Cardiac fibroblast (primary cell): ENCODE measurements around the gene TRABD2B.

Experiments
- DNase-seq, 2 donors: peaks; one replicate each; pipeline versions ENCODE4 v3.0.0 to v3.0.0-alpha.2; 2010; ENCODE audit warnings: low read depth in 2 of 2
- H3K4me3 ChIP-seq, 2 donors: replicated peaks in 1 of 2; 1 replicate in 1 of 2; 2 replicates in 1 of 2; pipeline ENCODE4 v1.5.1; 2011; ENCODE audit warnings: low read depth in 2 of 2, low read length in 2 of 2, mild to moderate bottlenecking in 2 of 2, moderate library complexity in 1 of 2
- TF ChIP-seq, protein P1 (sequence below): IDR thresholded peaks from one replicate; pipeline ENCODE4 v1.5.1; 2011; ENCODE audit warnings: low read depth, mild to moderate bottlenecking, low read length, inconsistent platforms

TRABD2B gene

DNA sequence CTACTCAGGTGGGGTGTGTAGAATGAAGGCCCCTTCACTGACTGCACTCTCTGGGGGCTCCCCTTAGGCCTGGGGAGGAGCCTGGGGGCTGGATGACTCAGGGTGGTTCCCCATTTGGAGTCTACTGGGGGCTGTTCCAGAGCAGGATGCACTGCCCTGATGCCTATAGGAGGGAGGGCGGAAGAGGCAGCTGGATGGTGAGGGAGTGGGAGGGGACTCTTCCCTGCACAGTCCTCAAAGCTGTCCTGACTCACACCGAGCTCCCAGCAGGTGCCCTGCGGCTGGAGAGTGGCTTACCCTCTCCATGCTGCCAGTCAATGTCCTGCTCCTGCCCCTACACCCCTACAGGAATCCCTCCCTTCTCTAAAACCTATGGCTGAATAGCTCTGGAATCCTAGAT is 204.4 kb downstream of the TRABD2B start:
- TF ChIP-seq, protein P1, sequence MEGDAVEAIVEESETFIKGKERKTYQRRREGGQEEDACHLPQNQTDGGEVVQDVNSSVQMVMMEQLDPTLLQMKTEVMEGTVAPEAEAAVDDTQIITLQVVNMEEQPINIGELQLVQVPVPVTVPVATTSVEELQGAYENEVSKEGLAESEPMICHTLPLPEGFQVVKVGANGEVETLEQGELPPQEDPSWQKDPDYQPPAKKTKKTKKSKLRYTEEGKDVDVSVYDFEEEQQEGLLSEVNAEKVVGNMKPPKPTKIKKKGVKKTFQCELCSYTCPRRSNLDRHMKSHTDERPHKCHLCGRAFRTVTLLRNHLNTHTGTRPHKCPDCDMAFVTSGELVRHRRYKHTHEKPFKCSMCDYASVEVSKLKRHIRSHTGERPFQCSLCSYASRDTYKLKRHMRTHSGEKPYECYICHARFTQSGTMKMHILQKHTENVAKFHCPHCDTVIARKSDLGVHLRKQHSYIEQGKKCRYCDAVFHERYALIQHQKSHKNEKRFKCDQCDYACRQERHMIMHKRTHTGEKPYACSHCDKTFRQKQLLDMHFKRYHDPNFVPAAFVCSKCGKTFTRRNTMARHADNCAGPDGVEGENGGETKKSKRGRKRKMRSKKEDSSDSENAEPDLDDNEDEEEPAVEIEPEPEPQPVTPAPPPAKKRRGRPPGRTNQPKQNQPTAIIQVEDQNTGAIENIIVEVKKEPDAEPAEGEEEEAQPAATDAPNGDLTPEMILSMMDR, result no peak
- DNase-seq, result no peak
- no peak overlapping the region for H3K4me3 ChIP-seq

GRCh38 chr1:47791879-47792608 is 205.1 kb downstream of the TRABD2B start:
- TF ChIP-seq, protein P1, result no peak
- no peak overlapping the region for H3K4me3 ChIP-seq
- no peak for DNase-seq

- no peak for DNase-seq
- TF ChIP-seq, protein P1, result no peak
- no peak overlapping the region for H3K4me3 ChIP-seq
Observed at GRCh38 chr1:47788761-47789160, 208.4 kb downstream of the TRABD2B start.

DNA sequence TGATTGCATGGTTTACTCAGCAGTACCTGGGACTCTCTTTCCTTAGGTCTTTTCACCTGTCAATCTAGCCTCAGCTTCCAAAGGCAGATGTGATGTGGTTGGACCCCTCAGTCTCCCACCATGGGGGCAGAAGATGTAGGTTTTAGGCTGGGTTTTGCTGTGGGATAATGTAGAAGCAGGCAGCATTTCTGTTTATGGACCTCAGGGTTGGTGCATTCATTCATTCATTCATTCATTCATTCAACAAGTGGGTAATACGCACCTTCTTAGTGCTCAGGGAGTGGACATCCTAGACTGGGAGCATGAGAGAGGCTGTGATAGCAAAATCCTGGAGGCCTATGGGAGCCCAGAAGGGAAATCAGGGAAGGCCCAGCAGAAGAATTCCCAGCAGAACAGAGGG is 209.6 kb downstream of the TRABD2B start:
- DNase-seq, result no peak
- TF ChIP-seq, protein P1, result no peak
- no peak overlapping the region for H3K4me3 ChIP-seq

DNA sequence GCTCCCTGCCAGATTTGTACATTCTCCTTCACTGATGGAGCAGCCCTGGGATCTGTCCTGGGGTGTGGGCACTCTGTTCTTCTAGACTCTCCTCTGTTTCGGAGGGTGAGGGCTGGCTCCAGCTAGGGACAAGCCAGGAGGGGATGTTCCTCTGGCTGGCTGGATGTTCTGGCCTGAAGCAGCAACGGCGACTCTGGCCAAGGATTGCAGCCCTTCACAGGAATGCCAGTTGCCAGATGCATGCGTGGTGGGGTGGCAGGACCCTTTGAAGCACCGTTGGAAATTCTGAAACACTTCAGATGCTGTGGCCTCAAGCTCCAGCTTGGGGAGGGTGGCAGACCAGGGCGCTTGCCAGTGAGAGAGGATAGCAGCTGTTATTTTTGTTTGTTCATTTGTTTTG is 210.9 kb downstream of the TRABD2B start:
- H3K4me3 ChIP-seq, result no peak overlapping the region
- TF ChIP-seq, protein P1, result no peak
- no peak for DNase-seq

DNA sequence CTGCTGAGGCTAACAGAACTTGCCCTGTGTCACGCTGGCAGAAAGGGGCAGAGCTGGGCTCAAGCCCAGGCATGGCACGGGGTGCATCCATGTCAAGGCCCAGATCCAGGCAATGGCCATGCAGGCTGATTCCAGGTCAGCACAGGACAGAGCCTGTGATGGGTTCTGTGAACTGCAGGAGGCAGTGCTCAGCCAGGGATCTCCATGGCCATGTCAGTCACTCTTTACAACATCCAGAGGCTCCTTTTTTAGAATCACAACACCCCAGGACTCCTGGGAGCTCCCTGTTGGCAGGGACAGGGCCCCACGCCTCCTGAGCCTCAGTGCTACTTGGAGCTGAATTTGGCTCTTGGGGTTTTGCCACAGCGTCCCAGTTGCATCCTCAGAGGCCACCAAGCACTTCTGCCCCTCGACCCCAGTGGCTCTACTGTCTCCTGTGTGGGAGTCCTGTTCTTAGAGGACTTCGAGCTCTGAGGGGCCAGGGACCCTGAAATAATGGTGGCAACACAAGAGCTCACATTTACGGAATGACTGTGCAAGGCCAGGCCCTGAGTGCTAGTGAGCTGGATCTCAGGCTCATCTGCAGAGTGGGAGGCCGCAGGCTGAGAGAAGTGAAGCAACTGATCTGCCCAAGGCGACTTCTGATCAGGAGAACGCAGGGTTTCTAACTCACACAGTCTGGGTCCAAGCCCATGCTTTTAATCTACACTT is 211.5 kb downstream of the TRABD2B start:
- DNase-seq, result no peak
- no peak overlapping the region for H3K4me3 ChIP-seq
- TF ChIP-seq, protein P1, result no peak
